A549 (cell line): ENCODE results near the gene ABCC3. TPM values are rescaled to one million over a fixed set of nuclear protein-coding genes. Genes with fewer than 3 reads are reported as not detected.

Source experiments
- ATAC-seq, 2 experiments: fragments of 200-7000 bp in 1 of 2; fragments of >200 bp in 1 of 2; cut with Nextera tagmentation in 1 of 2; cut with Tn5 transposase in 1 of 2; 3 replicates each; pipeline versions ENCODE4 v1.8.0 to v1.9.1; 2018 to 2020; ENCODE audit warnings: mild to moderate bottlenecking in 1 of 2, moderate library complexity in 1 of 2
- CTCF ChIA-PET: fragments of 300-600 bp; sonication (Branson Sonifier 250); formaldehyde crosslinking; extraction: SDS; loops from one replicate; lab custom pipeline; 2021; ENCODE audit warnings: antibody characterized with exemption, inconsistent platforms; lab: Yijun Ruan, JAX
- POLR2A ChIA-PET: fragments of 350-600 bp; formaldehyde crosslinking; extraction: SDS; loops from one replicate; lab custom pipeline; 2021; ENCODE audit warnings: antibody characterized with exemption, inconsistent platforms; lab: Yijun Ruan, JAX
- DNase-seq, 2 experiments: peaks; one replicate each; pipeline versions ENCODE4 v3.0.0 to v3.0.0-alpha.2; 2011 to 2016; ENCODE audit warnings: low read depth in 1 of 2, low spot score in 1 of 2
- FAIRE-seq: peaks from 2 replicates; lab custom pipeline; 2011; peaks lifted over from hg19 to GRCh38; lab: Jason Lieb, UNC
- H3K27ac ChIP-seq, 2 experiments: fragments of >200 bp; sonication (Bioruptor Twin); formaldehyde crosslinking; 3 replicates each; pipeline ENCODE4 v1.5.1; 2016 to 2017
- H3K4me1 ChIP-seq: fragments of >200 bp; sonication (Bioruptor Twin); formaldehyde crosslinking; 3 replicates; pipeline ENCODE4 v1.6.1; 2016
- H3K4me2 ChIP-seq: fragments of >200 bp; sonication (Bioruptor Twin); formaldehyde crosslinking; 3 replicates; pipeline ENCODE4 v1.6.1; 2016
- H3K4me3 ChIP-seq: fragments of >200 bp; sonication (Bioruptor Twin); formaldehyde crosslinking; 3 replicates; pipeline ENCODE4 v1.5.1; 2016
- H3K9me3 ChIP-seq: fragments of >200 bp; sonication (Bioruptor Twin); formaldehyde crosslinking; 3 replicates; pipeline ENCODE4 v1.6.1; 2016
- ATOH8 ChIP-seq: fragments of 250-450 bp; sonication (Bioruptor Pico); IDR thresholded peaks from 2 replicates; pipeline ENCODE4 v1.5.0; 2020; ENCODE audit warnings: low read depth, mild to moderate bottlenecking, moderate library complexity
- BHLHE40 ChIP-seq: IDR thresholded peaks from 2 replicates; pipeline ENCODE4 v1.6.1; 2012; ENCODE audit warnings: low read depth, low read length, inconsistent platforms
- CBX8 ChIP-seq: fragments of 200-600 bp; sonication (generic); IDR thresholded peaks from 2 replicates; pipeline ENCODE4 v1.6.1; 2016
- CHD4 ChIP-seq: fragments of 200-600 bp; sonication (generic); IDR thresholded peaks from 2 replicates; pipeline ENCODE4 v1.6.1; 2016; ENCODE audit warnings: antibody characterized with exemption, mild to moderate bottlenecking, borderline replicate concordance
- CTCF ChIP-seq: fragments of >200 bp; sonication (Bioruptor Twin); formaldehyde crosslinking; IDR thresholded peaks from 3 replicates; pipeline ENCODE4 v1.5.1; 2016
- E2F6 ChIP-seq: IDR thresholded peaks from 2 replicates; pipeline ENCODE4 v1.6.1; 2012; ENCODE audit warnings: low read depth, borderline replicate concordance
- EHF ChIP-seq: fragments of 250-450 bp; sonication (Bioruptor Pico); IDR thresholded peaks from 2 replicates; pipeline ENCODE4 v1.5.0; 2020; ENCODE audit warnings: mild to moderate bottlenecking
- FOSL2 ChIP-seq, 2 experiments: fragments of 450-650 bp in 1 of 2; fragments of >200 bp in 1 of 2; sonication (Bioruptor Twin) in 1 of 2; formaldehyde crosslinking; IDR thresholded peaks; 2 replicates each; pipeline versions ENCODE4 v1.5.0 to v1.6.1; 2016 to 2020; ENCODE audit warnings: mild to moderate bottlenecking in 1 of 2, moderate library complexity in 1 of 2
- GATA3 ChIP-seq: IDR thresholded peaks from 2 replicates; pipeline ENCODE4 v1.6.1; 2012; ENCODE audit warnings: borderline replicate concordance
- HDAC2 ChIP-seq: fragments of 200-600 bp; sonication (generic); IDR thresholded peaks from 2 replicates; pipeline ENCODE4 v1.6.1; 2016
- HES2 ChIP-seq: fragments of >200 bp; sonication (Bioruptor Twin); formaldehyde crosslinking; IDR thresholded peaks from 2 replicates; pipeline ENCODE4 v1.6.1; 2016
- HEYL ChIP-seq: fragments of 250-450 bp; sonication (Bioruptor Pico); IDR thresholded peaks from 2 replicates; pipeline ENCODE4 v1.8.0; 2021; ENCODE audit warnings: mild to moderate bottlenecking, moderate library complexity
- HOXB13 ChIP-seq: fragments of 250-450 bp; sonication (Bioruptor Pico); IDR thresholded peaks from 2 replicates; pipeline ENCODE4 v1.5.0; 2020; ENCODE audit warnings: low read depth, mild to moderate bottlenecking, moderate library complexity
- HOXB5 ChIP-seq: fragments of 250-450 bp; sonication (Bioruptor Pico); IDR thresholded peaks from 2 replicates; pipeline ENCODE4 v1.5.0; 2020; ENCODE audit warnings: mild to moderate bottlenecking, moderate library complexity
- JUN ChIP-seq, 2 experiments: fragments of >200 bp; sonication (Bioruptor Twin); formaldehyde crosslinking; IDR thresholded peaks; 2 replicates in 1 of 2; 3 replicates in 1 of 2; pipeline ENCODE4 v1.6.1; 2016 to 2017
- KDM1A ChIP-seq: fragments of 200-600 bp; sonication (generic); IDR thresholded peaks from 2 replicates; pipeline ENCODE4 v1.6.1; 2016; ENCODE audit warnings: low read depth, mild to moderate bottlenecking
- MAFK ChIP-seq: fragments of 450-650 bp; IDR thresholded peaks from 2 replicates; pipeline ENCODE4 v1.6.1; 2014; ENCODE audit not compliant: partially characterized antibody
- MAX ChIP-seq: IDR thresholded peaks from 2 replicates; pipeline ENCODE4 v1.6.1; 2012
- NFE2L2 ChIP-seq: fragments of 150-350 bp; conservative IDR thresholded peaks from 2 replicates; pipeline ENCODE4 v1.6.1; 2014; ENCODE audit warnings: low read length
- NPAS2 ChIP-seq: fragments of 250-450 bp; sonication (Bioruptor Pico); IDR thresholded peaks from 2 replicates; pipeline ENCODE4 v1.8.0; 2022; ENCODE audit warnings: mild to moderate bottlenecking, moderate library complexity, borderline replicate concordance
- NR3C1 ChIP-seq: fragments of >200 bp; sonication (Bioruptor Twin); formaldehyde crosslinking; IDR thresholded peaks from 3 replicates; pipeline ENCODE4 v1.6.1; 2017
- POLR2AphosphoS2 ChIP-seq: conservative IDR thresholded peaks from 2 replicates; pipeline ENCODE4 v1.6.1; 2012; ENCODE audit warnings: low read length, improper control_type of control experiment, inconsistent platforms
- RARB ChIP-seq: fragments of 250-450 bp; sonication (Bioruptor Pico); IDR thresholded peaks from 2 replicates; pipeline ENCODE4 v1.8.0; 2021; ENCODE audit warnings: mild to moderate bottlenecking, moderate library complexity
- RCOR1 ChIP-seq: fragments of 150-350 bp; IDR thresholded peaks from 2 replicates; pipeline ENCODE4 v1.6.1; 2014; ENCODE audit warnings: antibody characterized with exemption, low read length, low read depth
- TP53 ChIP-seq: fragments of 250-450 bp; sonication (Bioruptor Pico); IDR thresholded peaks from 2 replicates; pipeline ENCODE4 v1.5.0; 2021; ENCODE audit warnings: mild to moderate bottlenecking, moderate library complexity
- ZC3H11A ChIP-seq: fragments of 450-650 bp; IDR thresholded peaks from 2 replicates; pipeline ENCODE4 v1.6.1; 2014; ENCODE audit warnings: antibody characterized with exemption, mild to moderate bottlenecking
- ZFP36 ChIP-seq: fragments of 450-650 bp; IDR thresholded peaks from 2 replicates; pipeline ENCODE4 v1.6.1; 2014; ENCODE audit warnings: borderline replicate concordance; ENCODE audit not compliant: partially characterized antibody
- WGBS: methylation state at CpG from one replicate; pipeline ENCODE4 v1.1.6; 2017; ENCODE audit errors: missing lambda C conversion rate; 5-methylcytosine and 5-hydroxymethylcytosine counted together
- polyA plus RNA-seq, 4 experiments: library from polyadenylated mRNA; depleted of rRNA in 3 of 4; stranded (reverse); fragments of >200 nt; fragmentation: RNase III in 1 of 4; extraction: RNeasy Plus Mini Kit Qiagen cat#74134 plus additional on column Dnase treatment in 1 of 4; gene quantifications; 2 replicates in 3 of 4; 3 replicates in 1 of 4; pipeline ENCODE4 v1.2.3, GENCODE V29; 2011 to 2017

The ABCC3 gene
- polyA plus RNA-seq, 2 of the 4 experiments (the other 2 are of a cell fraction): 248 to 342 TPM

GRCh38 chr17:50684612-50685333 lies 50.1 kb downstream of the ABCC3 start:
- Histone ChIP-seq H3K27ac (peak overlapping the region; percentile 97 to 98), H3K9me3 (no peaks in the 10 kb centered on the region), H3K4me1 (peaks cover 100% of the 10 kb centered on the region), H3K4me3 (no peak overlapping the region), H3K4me2 (peak overlapping the region; percentile 67)
- TF ChIP-seq HDAC2 (peak; percentile 95), KDM1A (peak; percentile 95), NR3C1 (no peak), ATOH8 (peak; percentile 47; the same call in 1 of the 2 replicates), RCOR1 (no peak), RARB (no peak), EHF (CRISPR knock-in tag) (0 out of 2 replicates have a peak, but pooled peaks have one; percentile 71), CHD4 (peak; percentile 47; the same call in 1 of the 2 replicates), MAX (peak; percentile 44; the same call in 1 of the 2 replicates), FOSL2 (IDR thresholded peaks at IDR 0.05) (no peak), FOSL2 (CRISPR knock-in tag; IDR thresholded peaks at IDR 0.05) (peak; percentile 29), JUN (IDR thresholded peaks at IDR 0.05) (peak in 1 of 2 experiments; percentile 31; a peak in 1 of 5 replicates), HOXB5 (CRISPR knock-in tag) (0 out of 2 replicates have a peak, but pooled peaks have one; percentile 17), TP53 (CRISPR knock-in tag) (peak; percentile 30; the same call in 1 of the 2 replicates)
- DNase-seq (peak in 1 of 2 experiments; percentile 82), ATAC-seq (peak in 1 of 2 experiments; percentile 12; a peak in 3 of 6 replicates), FAIRE-seq (no peak)
- 30% methylated on average over 15 of the region's 15 CpGs for WGBS
- ChIA-PET POLR2A (interaction anchor here (1.0 to 4.8 kb wide), 4 partner anchors 8 to 47 kb away, joined by 4 to 35 read pairs (median 8); no protein-coding TSS in a partner anchor), CTCF (interaction anchor here (1.0 to 52.6 kb wide), 7 partner anchors 8 to 202 kb away, joined by 3 to 2097 read pairs (median 753); partner anchors contain the start of genes ABCC3 and SPATA20)

- FAIRE-seq (peak; percentile 36), ATAC-seq (no peak)
- ChIA-PET POLR2A (interaction anchor here (1.3 to 4.8 kb wide), 3 partner anchors 8 to 48 kb away, joined by 4 to 35 read pairs (median 11); no protein-coding TSS in a partner anchor), CTCF (interaction anchor here (27.4 to 52.6 kb wide), 4 partner anchors 7 to 139 kb away, joined by 753 to 2097 read pairs (median 783); partner anchors contain the start of genes ABCC3 and SPATA20)
- 69% methylated on average over 1 of the region's 1 CpG for WGBS
- Histone ChIP-seq H3K4me3 (no peak overlapping the region), H3K27ac (peak overlapping the region; percentile 97 to 98)
- no peak for TF ChIP-seq HEYL (CRISPR knock-in tag)
- peak; percentile 65 for TF ChIP-seq HDAC2
- no peak for TF ChIP-seq NFE2L2
- no peak for TF ChIP-seq CBX8
- TF ChIP-seq JUN (IDR thresholded peaks at IDR 0.05): peak in 1 of 2 experiments; percentile 53; a peak in 1 of 5 replicates
- no peak for TF ChIP-seq NPAS2
- peak; percentile 92 for TF ChIP-seq ZFP36
- no peak for TF ChIP-seq CHD4
- no peak for TF ChIP-seq GATA3
- TF ChIP-seq, all 56 proteins: peak for 3
- Histone ChIP-seq H3K4me2 (peak overlapping the region; percentile 67), H3K9me3 (no peaks in the 10 kb centered on the region), H3K4me1 (peaks cover 100% of the 10 kb centered on the region)
- DNase-seq: no peak
Measured at GRCh38 chr17:50685334-50685665, 50.6 kb downstream of the ABCC3 start.

GRCh38 chr17:50685691-50686493 lies 51.2 kb downstream of the ABCC3 start:
- ChIA-PET POLR2A (interaction anchor here (1.0 to 4.8 kb wide), 6 partner anchors 9 to 48 kb away, joined by 3 to 35 read pairs (median 4); no protein-coding TSS in a partner anchor), CTCF (interaction anchor here (0.5 to 52.6 kb wide), 5 partner anchors 6 to 139 kb away, joined by 4 to 2097 read pairs (median 783); partner anchors contain the start of genes ABCC3 and SPATA20)
- 64% methylated on average over 17 of the region's 17 CpGs for WGBS
- DNase-seq: no peak
- peak overlapping the region; percentile 11; the same call in 2 of the 3 replicates for H3K4me3 ChIP-seq
- peak overlapping the region; percentile 67 for H3K4me2 ChIP-seq
- TF ChIP-seq POLR2AphosphoS2: no peak
- TF ChIP-seq GATA3: no peak
- TF ChIP-seq HOXB13 (CRISPR knock-in tag): 0 out of 2 replicates have a peak, but pooled peaks have one; percentile 18
- TF ChIP-seq MAFK: no peak
- TF ChIP-seq BHLHE40: no peak
- no peak for TF ChIP-seq E2F6
- 0 out of 2 replicates have a peak, but pooled peaks have one; percentile 0 for TF ChIP-seq ZC3H11A
- no peak for TF ChIP-seq CTCF
- no peak for TF ChIP-seq HES2
- no peaks in the 10 kb centered on the region for H3K9me3 ChIP-seq
- H3K4me1 ChIP-seq: peaks cover 100% of the 10 kb centered on the region
- FAIRE-seq: no peak
- ATAC-seq: no peak
- peak overlapping the region; percentile 97 to 98 for H3K27ac ChIP-seq
